Measurements from ENCODE around the gene SP4. TPM values are rescaled to one million over a fixed set of nuclear protein-coding genes. Genes with fewer than 3 reads are reported as not detected.

Gene SP4
- total RNA-seq, result 4.9 and 5.1 TPM in 2 replicates

GRCh38 chr7:21427871-21428658 lies at the start of gene SP4:
Gene SP4 (plus strand): TSS chr7:21428083. CDS start chr7:21428252, 169 bp downstream.

GRCh38 chr7:21542891-21543527 lies 115.1 kb downstream of the SP4 start, which contains the start of gene DNAH11:
Gene DNAH11 (plus strand): TSS chr7:21543039. CDS start chr7:21543246, 207 bp downstream.

Other genes with a start within 250 kb of the SP4 start
- gene DNAH11, start 115.0 kb downstream of the SP4 start, total RNA-seq, result under 0.01 and 1.00 TPM in 2 replicates

Data from uterine smooth muscle cell (primary cell).